Mammary epithelial cell (primary cell): ENCODE data around the gene RDX.

Source experiments
- CTCF ChIP-seq, 2 donors: IDR thresholded peaks in 1 of 2; conservative IDR thresholded peaks in 1 of 2; 2 replicates each; pipeline ENCODE4 v1.5.1; 2011 to 2012; ENCODE audit warnings: inconsistent platforms in 2 of 2, low read length in 2 of 2, mild to moderate bottlenecking in 2 of 2, control low read depth in 1 of 2, low read depth in 1 of 2; ENCODE audit not compliant: insufficient read depth in 1 of 2; ENCODE audit errors: extremely low read depth in 1 of 2
- EZH2 ChIP-seq: IDR thresholded peaks from 2 replicates; pipeline ENCODE4 v1.6.1; 2012; ENCODE audit warnings: low read length, inconsistent platforms, borderline replicate concordance

DNA sequence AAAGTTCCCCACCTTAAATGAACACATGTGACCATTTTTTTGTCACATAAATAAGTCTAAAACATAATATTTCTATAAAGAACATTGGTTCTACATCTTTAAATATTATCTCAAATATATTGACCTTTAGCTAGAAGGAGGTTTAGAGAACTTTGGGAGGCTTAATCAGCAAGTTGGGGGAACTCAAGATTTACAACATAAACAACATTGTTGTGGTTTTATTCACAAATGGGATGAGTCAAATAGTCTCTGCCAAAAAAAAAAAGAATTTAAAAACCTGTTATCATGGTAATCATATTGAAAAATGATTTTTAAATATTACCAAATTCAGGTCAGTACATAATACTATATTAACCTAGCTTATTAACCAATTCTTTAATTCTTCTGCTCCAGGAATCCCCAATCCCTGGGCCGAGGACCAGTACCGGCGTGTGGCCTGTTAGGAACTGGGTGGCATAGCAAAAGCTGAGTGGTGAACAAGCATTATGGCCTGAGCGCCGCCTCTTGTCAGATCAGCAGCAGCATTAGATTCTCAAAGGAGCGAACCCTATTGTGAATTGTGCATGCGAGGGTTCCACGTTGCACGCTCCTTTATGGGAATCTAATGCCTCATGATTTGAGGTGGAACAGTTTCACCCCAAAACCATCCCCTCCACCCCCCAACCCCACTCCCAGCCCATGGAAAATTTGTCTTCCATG lies 98.2 kb downstream of the RDX start:
- TF ChIP-seq CTCF (conservative IDR thresholded peaks at IDR 0.05 in 1 of 2, IDR thresholded peaks at IDR 0.05 in 1 of 2; ENCODE audit: extremely low read depth in 1 of 2, insufficient read depth in 1 of 2, low read depth in 1 of 2, low read length in 2 of 2) (no peak), EZH2 (no peak)
